ENCODE data around the gene SNX3. TPM values are rescaled to one million over a fixed set of nuclear protein-coding genes. Genes with fewer than 3 reads are reported as not detected.
A peak's percentile ranks its signal among the peaks of the same experiment; 100 is the strongest.

Gene SNX3
- total and polyA plus RNA-seq, 12 donors, result 115 to 491 (median 230) TPM

- H3K27me3 ChIP-seq, result no peaks in the 10 kb centered on the region
- intact Hi-C loops (cut with DNase I), result no loop called here
- no peak for DNase-seq
- no peak for TF ChIP-seq POLR2A (IDR thresholded peaks at IDR 0.05)
- no peak for TF ChIP-seq CTCF (IDR thresholded peaks at IDR 0.05)
- H3K36me3 ChIP-seq (replicated peaks in 1 of 2), result no peaks in the 10 kb centered on the region
- H3K9me3 ChIP-seq (replicated peaks in 1 of 3), result no peaks in the 10 kb centered on the region
- 97 to 99% (median 98%) methylated on average over 4 of the region's 4 CpGs for WGBS, 4 donors
- no peak overlapping the region for H3K4me3 ChIP-seq
- H3K27ac ChIP-seq, result no peak overlapping the region
- peaks cover 0 to under 1% of the 10 kb centered on the region in 2 donors for H3K4me1 ChIP-seq (replicated peaks in 1 of 2)
Measured at GRCh38 chr6:108238322-108238721, 22.5 kb downstream of the SNX3 start.

- no peak for DNase-seq
- H3K4me1 ChIP-seq (replicated peaks in 1 of 2), result peaks cover 0 to 5% of the 10 kb centered on the region in 2 donors
- no peaks in the 10 kb centered on the region for H3K36me3 ChIP-seq (replicated peaks in 1 of 2)
- no peaks in the 10 kb centered on the region for H3K9me3 ChIP-seq (replicated peaks in 1 of 3)
- 44 to 74% (median 49%) methylated on average over 2 of the region's 2 CpGs for WGBS, 4 donors
- TF ChIP-seq CTCF (IDR thresholded peaks at IDR 0.05) (no peak), POLR2A (IDR thresholded peaks at IDR 0.05) (no peak)
- no peaks in the 10 kb centered on the region for H3K27me3 ChIP-seq
- no peak overlapping the region for H3K4me3 ChIP-seq
- intact Hi-C loops (cut with DNase I), result no loop called here
- H3K27ac ChIP-seq, result no peak overlapping the region
Measured at GRCh38 chr6:108236791-108237190, 24.0 kb downstream of the SNX3 start.

- intact Hi-C loops (cut with DNase I), result no loop called here
Measured at GRCh38 chr6:108235127-108235526, 25.7 kb downstream of the SNX3 start.

GRCh38 chr6:108228416-108228815 is 32.4 kb downstream of the SNX3 start:
- Histone ChIP-seq H3K4me3 (no peak overlapping the region), H3K27me3 (no peaks in the 10 kb centered on the region), H3K9me3 (replicated peaks in 1 of 3) (no peaks in the 10 kb centered on the region), H3K4me1 (replicated peaks in 1 of 2) (peaks cover 0 to 21% of the 10 kb centered on the region in 2 donors), H3K27ac (no peak overlapping the region), H3K36me3 (replicated peaks in 1 of 2) (no peaks in the 10 kb centered on the region)
- WGBS, 4 donors, result 92 to 97% (median 94%) methylated on average over 8 of the region's 8 CpGs
- TF ChIP-seq CTCF (IDR thresholded peaks at IDR 0.05) (no peak), POLR2A (IDR thresholded peaks at IDR 0.05) (no peak)
- intact Hi-C loops (cut with DNase I), result no loop called here
- no peak for DNase-seq

More at GRCh38 chr6:108235127-108235526, 25.7 kb downstream of the SNX3 start:
- H3K27ac ChIP-seq, result no peak overlapping the region
- H3K9me3 ChIP-seq (replicated peaks in 1 of 3), result no peaks in the 10 kb centered on the region
- H3K4me3 ChIP-seq, result no peak overlapping the region
- TF ChIP-seq CTCF (IDR thresholded peaks at IDR 0.05) (no peak), POLR2A (IDR thresholded peaks at IDR 0.05) (no peak)
- no peaks in the 10 kb centered on the region for H3K27me3 ChIP-seq
- 74 to 80% (median 79%) methylated on average over 4 of the region's 4 CpGs for WGBS, 4 donors
- DNase-seq, result peak in 3 of 7 donors; percentile 21 to 44 (median 39)
- peaks cover 0 to 9% of the 10 kb centered on the region in 2 donors for H3K4me1 ChIP-seq (replicated peaks in 1 of 2)
- H3K36me3 ChIP-seq (replicated peaks in 1 of 2), result no peaks in the 10 kb centered on the region

All from adrenal gland (tissue), 12 donors.